HFF-Myc (cell line): ENCODE results near the gene PLEKHG5.

ENCODE experiments used
- DNase-seq: peaks from one replicate; pipeline ENCODE4 v3.0.0-alpha.2; 2011; ENCODE audit warnings: low read depth; ENCODE audit errors: extremely low read depth
- H3K4me3 ChIP-seq: replicated peaks from 2 replicates; pipeline ENCODE4 v1.5.1; 2011; ENCODE audit warnings: low read depth, mild to moderate bottlenecking, control low read depth, low read length
- CTCF ChIP-seq: IDR thresholded peaks from 2 replicates; pipeline ENCODE4 v1.5.1; 2012; ENCODE audit warnings: mild to moderate bottlenecking, low read depth, low read length, control low read depth; ENCODE audit errors: missing control alignments

Gene PLEKHG5

DNA sequence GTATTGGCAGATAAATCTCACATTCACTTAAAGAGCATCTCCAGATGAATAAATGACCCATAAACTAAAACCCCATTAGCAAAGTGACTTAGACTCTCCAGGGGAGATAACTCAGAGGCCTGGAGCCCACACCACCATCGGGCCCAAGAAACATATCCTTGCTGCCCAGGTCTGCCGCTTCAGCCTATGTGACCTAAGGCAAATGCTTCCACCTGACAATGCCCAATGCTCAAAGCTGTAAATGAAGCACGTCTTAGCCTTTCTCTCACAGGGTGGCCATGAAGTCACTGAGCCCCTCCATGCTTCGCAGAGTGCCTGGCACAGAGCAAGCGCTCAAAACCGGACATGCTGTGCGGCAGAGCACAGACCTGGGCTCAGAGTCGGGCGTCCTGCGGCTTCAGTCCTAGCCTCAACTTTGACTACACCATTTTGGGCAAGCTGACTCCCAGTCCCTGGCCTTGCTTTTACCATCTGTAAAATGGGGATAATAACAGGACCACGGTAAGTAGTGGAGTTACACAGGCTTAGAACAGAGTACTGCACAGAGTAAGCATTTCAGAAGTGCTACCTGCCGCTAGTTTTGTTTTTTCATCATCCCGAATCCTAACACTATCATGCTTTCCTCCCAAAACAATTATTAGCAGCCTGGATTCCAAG is 39.2 kb upstream of the PLEKHG5 start:
- TF ChIP-seq CTCF, result no peak
- no peak for DNase-seq
- no peak overlapping the region for H3K4me3 ChIP-seq

- TF ChIP-seq CTCF, result no peak
- no peak overlapping the region for H3K4me3 ChIP-seq
- DNase-seq, result no peak
Observed at GRCh38 chr1:6528492-6528891, 37.0 kb upstream of the PLEKHG5 start.

DNA sequence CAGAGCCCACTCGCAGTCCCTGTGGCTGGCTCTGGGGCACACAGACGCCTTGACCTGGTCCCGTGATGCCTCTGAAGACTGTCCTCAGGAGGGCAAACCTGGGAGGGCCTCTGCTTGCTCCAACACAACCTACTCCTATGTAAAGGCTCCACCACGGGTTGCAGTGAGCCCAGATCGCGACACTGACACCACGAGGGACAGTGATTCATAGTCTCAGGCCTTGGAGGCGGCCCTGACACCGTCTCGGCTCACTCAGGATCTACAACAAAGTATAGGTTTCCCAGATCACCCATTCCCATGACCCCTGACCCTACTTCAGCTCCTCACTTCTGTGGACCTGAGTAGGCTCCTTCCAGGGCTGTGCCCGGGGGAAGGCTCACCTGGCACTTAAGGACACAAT is 34.8 kb upstream of the PLEKHG5 start:
- no peak for DNase-seq
- TF ChIP-seq CTCF, result no peak
- H3K4me3 ChIP-seq, result no peak overlapping the region

DNA sequence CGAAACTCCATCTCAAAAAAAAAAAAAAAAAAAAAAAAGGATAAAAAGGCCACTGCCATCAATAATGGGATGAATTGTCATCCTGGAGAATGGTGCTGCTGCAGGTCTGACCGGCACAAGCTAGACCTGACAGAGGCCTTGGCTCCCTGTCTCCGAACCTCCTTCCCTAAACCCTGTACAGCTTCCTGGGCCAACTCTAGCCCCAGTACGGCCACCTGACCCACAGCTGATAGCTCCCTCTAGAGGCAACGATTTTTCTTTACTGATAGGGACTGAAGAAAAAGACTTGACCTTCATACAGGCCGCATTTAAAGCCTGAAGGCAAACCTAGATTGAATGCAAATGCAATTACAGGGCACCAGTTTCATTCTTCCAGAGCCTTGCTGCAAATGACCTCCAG is 32.1 kb upstream of the PLEKHG5 start:
- peak; percentile 64 for TF ChIP-seq CTCF
- no peak overlapping the region for H3K4me3 ChIP-seq
- DNase-seq, result no peak

- no peak overlapping the region for H3K4me3 ChIP-seq
- no peak for TF ChIP-seq CTCF
- no peak for DNase-seq
Observed at GRCh38 chr1:6521536-6521935, 30.1 kb upstream of the PLEKHG5 start.

DNA sequence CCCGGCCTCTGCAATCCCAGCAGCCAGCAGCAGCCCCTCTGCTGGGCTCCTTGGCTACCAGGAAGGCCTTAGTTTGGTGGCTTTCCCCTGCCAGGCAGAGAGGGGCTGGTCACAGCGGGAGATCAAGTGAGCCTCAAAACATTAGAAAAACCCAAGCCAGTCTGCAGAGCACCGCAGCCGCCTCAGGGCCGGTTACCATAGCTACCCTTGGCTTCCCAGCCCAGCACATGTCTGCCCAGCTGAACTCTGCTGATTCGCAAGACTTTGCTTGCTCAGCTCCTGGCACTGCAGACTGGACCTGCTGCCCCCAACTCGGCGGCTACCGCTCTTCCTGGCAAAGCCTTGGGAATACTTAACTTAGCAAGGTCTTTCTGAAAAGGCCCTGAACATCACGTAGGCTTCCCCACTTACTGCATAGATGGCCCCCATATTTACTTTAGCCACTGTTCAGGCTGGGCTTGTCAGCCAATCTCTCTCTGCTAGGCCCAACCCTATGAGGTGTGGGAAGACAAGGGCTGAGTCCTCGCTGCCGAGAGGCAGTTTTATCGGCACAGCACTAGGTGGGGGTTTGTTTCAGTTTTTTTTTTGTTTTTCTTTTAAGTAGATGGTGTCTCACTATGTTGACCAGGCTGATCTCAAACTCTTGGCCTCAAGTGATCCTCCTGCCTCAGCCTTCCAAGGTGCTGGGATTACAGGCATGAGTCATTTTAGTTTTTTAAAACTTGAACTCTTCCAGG is 28.6 kb upstream of the PLEKHG5 start:
- DNase-seq, result peak; percentile 51
- TF ChIP-seq CTCF, result no peak
- no peak overlapping the region for H3K4me3 ChIP-seq

GRCh38 chr1:6519491-6519934 is 28.0 kb upstream of the PLEKHG5 start:
- H3K4me3 ChIP-seq, result no peak overlapping the region
- no peak for TF ChIP-seq CTCF
- DNase-seq, result no peak
